DMS 273 (cell line): ENCODE measurements around the gene FAM107B.
"Not testable (repeated sequence)": the region's sequence is repeated elsewhere in the genome, so short reads cannot be mapped to it uniquely, and the experiment has no call there.

Experiments
- DNase-seq: peaks from one replicate; lab custom pipeline; 2025; ENCODE audit not compliant: unreplicated experiment; lab: John Stamatoyannopoulos, UW

Gene FAM107B

DNA sequence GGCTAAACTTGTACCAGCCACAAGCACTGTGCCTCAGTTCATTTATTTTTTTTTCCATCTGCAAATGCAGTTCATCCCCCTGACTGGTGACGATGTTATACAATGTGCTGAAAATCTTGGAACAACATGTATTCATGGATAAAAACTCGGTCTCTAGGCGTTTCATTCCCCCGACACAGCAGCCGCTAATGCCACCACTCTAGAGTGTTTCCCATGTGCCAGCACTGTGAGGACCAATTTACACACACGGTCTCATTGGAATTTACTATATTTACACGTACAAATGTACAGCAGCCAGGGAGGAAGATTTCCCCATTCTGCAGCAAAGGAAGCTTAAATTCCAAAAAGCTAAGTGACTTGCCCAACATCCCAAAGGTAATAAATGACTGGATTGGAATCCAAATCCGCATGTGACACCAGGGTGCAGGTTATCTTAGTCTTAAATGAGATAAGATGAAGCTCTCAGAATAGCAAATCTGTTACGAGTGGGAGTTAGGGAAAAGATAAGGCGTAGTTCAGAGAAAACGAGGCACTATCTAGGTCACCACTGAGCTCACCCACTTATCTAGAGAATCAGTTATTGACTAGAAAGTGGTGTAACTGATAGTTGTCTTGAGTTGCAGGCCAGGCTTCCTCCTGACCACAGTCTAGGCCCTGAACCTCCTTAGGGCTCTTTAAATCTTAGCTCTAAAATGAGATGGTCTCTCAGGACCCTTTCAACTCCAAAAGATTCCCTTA, 36.7 kb downstream of the FAM107B start:
- no peak for DNase-seq

DNA sequence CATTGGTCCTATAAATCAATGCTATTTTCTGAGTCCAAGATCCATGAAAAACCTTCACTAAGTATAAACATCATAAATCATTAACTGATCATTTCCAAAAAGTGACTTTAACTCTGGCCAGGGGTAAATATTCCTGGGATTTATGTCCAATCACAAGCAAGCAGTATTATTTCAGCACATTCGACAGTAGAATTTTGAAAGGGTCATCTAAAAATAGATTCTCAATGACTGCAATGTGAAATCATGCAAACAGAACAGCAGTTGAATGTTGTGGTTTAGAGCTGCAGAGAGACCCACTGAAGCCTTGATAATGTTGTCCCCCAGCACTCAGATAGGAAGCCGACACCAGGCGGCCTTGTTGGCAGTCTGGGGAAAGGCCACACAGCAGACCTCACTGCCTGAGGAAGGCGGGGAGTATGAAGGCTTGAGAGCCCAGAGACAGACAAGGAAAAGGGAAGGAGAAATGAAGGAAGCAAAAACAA, 38.1 kb downstream of the FAM107B start:
- DNase-seq, result no peak

DNA sequence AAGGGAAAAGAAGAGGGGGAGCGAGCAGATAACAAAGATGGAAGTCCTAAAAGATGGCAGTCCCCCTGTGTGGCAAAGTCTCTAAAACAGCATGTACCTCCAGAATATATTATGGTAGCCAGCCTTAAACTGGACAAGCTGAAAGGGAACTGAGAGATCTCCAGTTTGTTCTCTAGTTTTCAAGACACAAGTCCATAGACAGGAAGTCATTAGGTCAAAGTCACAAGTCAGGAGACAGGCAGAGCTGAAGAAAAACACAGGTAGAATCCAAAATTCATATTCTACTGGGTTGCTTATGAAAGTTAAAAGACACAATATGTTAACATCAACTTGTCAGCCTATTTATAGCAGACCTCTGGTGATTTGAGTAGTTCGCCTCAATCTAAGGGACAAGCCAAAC, 38.7 kb downstream of the FAM107B start:
- DNase-seq, result no peak

DNA sequence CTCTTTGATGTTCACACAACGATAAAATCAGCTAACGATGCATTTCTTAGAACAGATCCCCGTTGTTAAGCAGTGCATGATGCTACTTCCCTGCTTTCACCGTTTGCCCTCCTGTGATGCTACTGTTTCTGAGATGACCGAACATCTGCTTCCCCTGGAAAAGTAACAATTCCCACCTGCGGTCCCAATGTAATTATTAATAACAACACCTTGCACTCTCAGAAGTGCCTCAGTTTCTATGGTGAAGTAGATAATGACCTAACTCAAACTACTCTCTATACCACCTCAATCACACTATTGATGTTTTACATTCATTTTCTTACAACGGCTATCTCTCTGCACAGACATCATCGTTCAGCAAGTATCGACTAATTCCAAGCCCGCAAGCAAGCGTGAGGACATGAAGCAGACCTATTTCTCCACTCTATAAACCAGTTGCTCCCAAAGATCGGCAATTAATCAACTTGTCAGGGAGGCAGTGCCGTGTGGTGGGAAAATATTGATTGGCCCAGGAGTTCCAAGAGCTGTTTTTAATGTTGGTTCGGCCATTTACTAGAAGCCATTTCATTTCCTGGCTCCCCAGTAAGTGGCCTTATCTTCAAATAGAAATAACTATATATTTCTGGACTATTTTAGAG, 42.7 kb downstream of the FAM107B start:
- DNase-seq, result no peak

DNA sequence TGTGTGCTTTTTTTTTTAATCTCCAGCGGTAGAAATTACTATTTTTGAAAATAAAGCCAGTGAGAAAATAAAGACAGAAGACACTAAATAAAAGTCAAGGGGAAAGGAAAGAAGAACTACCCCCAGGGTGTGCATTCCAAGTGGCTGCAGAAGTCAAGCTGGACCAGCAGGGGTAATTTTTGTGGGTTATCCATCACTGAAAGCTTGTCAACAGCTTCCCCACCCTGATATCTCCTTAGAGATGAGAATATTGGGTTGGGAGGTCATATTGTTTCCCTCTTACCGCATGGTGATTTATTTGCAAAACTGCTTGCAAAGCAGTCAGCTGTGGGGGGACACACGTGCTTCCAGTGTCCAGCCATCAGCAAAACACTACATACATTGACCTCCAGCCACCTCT, 46.4 kb downstream of the FAM107B start:
- no peak for DNase-seq

DNA sequence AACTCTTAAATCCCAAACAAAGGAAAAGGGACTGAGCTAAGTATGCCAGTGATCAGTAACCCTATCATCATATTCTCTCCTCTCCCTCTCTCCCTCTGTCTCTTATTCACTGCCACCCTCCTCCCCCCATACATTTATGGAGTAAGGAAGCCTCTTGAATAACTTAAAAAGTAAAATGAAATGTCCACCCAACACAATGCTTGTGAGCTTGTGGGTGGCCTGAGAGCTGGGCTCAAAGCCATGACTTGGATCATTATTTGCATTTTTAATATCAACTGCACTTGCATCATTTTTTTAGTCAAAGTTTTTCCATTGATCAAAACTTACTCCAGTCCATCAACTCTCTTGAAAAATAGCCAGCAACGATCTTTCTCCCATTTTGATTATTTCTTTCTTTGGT, 46.8 kb downstream of the FAM107B start:
- no peak for DNase-seq

DNA sequence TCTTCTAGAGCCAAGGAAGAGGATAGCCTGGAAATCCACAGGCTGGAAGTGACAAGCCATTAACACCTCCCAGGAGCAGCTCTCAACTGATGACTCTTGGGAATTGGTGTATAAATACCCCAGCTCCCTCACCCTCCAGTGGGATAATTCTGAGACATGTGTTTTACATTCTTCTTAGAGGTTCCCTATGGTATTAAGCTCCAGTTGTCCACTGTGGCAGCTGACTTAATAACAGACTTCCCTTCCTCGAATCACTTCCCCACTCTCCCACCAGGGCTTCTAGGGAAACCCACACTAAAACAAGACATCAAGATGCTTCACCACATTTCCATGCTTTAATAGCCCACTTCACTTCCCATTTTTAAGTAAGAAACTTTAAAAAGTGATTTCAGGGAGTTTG, 47.2 kb downstream of the FAM107B start:
- no peak for DNase-seq

DNA sequence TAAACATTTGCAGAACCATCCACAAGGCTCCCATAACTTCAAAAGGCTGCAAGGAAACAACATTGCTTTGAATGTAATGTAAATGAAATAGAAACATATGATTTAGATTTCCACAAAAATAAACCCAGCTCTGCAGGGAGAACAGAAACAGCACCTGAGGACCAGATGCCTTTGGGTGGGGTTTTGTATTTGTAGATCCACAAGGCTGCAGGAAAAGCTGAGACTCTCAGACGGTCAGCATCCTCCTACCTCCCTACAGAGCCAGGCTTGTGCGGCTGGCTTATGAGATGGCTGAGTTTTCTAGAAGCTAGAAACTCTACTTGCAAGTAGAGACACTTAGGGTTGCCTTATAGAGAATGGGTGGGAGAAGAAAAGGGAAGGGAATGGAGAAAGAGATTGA, 49.8 kb downstream of the FAM107B start:
- DNase-seq, result no peak

DNA sequence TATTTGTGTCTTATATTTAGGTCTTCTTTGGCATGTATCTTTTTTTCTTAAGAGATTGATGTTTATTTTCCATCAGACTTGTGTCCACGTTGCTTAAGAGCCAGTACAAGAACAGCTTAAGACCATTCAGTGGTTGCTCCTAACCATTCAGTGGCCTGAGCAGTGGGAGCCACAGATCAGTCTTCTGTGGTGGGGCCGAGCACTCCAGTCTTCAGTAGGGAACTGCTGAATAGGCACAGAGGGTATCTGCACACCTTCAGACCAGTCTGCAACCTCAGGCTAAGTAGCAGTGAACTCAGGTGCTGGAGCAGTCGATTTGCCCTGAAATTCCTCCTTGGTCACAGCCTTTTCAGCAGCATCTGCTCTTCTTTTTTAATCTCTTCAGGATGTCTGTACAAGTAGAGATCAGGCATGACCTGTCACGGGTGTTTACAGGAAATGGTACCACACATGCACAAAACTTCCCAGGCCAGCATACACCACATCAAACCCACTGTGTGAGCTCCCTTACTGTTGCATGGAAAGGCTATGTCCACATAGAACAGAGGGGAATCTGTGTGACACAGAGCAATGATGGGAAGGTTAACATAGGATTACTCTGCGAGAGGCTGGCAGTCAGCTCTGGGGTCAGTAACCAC, 51.5 kb downstream of the FAM107B start:
- DNase-seq, result no peak

DNA sequence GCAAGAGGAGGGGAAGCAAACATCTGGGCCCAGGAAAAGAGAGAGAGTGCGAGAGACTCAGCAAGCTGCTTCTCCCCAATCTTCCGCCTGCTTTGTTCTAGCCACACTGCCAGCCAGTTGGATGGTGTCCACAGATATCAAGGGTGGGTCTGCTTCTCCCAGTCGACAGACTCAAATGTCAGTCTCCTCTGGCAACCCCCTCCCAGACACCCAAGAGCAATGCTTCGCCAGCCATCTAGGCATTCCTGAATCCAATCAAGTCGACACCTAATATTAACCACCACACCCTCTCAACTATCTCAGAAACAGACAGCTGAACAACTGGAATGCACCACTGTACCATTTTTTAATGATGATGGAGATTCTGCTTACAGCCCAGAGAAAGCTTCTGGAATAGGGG, 57.1 kb downstream of the FAM107B start:
- no peak for DNase-seq

DNA sequence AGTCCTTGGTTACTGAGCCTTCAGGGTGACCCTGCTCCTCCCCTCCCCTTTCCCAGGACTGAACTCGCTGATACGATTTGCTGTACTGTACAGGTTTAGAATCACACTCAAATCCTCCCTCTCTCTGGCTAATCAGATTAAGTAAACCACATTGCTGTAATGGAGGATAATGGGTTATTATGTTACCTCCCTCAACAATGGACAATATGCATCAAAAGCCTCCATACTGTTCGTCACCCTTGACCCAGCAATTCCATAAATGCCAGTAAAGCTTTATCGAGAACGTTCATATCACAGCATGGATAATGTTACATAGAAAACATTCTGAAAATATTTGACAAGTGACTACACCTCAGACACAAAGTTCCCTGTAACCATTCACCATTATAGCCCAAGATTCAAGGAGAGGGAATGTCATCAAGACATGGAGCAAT, 61.7 kb downstream of the FAM107B start:
- no peak for DNase-seq

DNA sequence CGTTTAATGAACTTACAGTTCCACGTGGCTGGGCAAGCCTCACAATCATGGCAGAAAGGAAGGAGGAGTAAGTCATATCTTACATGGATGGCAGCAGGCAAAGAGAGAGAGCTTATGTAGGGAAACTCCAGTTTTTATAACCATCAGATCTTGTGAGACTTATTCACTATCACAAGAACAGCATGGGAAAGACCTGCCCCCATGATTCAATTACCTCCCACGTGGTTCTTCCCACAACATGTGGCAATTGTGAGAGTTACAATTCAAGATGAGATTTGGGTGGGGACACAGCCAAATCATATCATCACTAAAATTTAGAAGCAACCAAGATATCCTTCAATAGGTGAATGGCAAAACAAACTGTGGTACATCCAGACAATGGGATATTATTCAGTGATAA, 65.4 kb downstream of the FAM107B start:
- DNase-seq, result not testable (repeated sequence)

DNA sequence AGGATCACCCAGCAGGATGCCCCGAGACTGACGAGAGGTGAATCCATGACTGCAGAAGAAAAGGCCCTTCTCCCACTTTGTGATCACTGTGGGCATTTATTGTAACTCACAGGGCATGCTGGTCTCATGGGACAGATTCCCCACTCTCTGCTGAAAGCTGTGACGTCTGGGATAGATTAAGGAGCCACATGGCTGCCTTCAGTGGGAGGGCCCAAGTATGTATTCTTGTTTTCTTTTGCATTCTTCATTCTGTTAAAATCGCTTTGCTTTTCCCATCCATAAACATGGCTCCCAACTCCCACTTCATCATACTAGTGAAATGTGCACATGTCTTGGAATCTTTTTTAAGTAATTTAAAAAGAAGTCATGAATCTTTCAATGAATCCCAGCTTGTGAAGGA, 67.2 kb downstream of the FAM107B start:
- DNase-seq, result no peak

DNA sequence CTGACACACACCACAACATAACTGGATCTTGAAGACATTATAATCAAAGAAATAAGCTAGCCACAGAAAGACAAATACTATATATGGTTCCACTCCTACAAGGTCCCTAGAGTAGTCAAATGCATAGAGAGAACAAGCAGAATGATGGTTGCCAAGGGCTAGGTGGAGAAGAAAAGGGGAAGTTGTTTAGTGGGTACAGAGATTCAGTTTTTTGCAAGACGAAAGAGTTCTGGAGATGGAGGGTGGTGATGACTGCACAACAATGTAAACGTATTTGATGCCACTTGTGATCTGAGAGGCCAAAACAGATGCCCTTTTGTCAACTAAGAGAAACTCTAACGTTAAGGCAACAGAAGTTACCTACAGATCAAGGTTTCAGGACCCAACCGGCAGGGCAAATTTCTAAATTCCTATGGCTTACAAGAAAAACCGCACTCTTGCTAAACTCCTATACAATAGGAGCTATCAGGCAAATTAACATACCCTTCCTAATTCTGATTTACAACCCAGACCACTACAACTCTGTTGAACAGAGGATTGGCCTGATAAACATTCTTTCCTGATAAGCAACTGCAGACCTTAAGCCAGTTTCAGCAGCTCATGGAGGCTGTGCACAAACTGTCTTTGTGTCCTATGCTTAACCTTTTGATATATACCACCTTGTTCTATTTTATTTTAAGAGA, 69.0 kb downstream of the FAM107B start:
- DNase-seq, result no peak

DNA sequence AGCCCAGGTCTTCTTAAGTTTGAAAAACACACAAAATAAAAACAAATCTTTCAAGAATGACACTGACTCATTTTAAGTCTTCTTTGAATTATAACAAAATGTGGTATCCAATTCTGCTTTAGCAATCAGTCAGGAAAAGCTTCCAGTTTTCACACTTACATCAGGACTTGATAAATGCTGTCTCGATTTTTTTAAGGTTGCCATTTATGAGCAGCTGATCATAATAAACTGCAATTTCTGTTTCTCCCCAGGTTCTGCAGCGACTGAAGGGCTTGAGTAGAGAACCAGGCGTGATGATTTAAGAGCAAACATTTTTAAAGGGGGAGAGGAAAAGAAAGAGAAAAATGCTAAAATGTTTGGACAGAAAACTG, 71.1 kb downstream of the FAM107B start:
- DNase-seq, result no peak

DNA sequence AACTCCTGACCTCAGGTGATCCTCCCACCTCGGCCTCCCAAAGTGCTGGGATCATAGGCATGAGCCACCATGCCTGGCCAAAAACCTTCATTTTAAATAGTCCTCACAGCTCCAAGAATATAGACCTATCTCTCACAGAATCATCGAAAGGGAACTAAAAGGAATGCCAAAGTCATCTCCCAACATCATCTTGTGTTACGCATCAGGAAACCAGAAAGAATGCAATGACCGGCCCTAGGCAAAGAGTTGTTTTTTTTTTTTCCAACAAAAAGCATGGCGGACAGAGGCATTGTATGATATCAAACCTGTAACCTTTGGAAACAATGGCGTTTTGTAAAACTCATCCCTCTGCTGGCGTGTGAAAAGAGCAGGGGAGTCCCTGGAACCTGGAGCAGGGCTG, 73.2 kb downstream of the FAM107B start:
- DNase-seq, result no peak

DNA sequence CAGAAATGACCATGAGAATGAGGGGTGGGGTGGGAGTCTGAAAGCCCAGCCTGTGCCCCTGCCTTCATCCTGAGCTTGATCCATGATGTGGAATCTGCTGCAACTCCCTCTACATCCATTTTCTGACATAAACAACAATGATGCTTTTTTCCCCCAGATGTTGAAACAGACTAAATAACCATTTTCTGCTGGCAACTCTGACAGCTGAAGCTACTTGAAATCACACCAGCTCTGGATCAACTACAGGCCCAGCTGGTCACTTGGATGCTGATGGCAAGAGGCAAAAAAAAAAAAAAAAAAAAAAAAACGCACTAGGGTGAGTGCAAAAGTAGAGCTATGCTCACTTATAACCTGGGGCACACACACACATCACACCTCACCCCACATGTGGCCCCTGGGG, 74.2 kb downstream of the FAM107B start:
- no peak for DNase-seq

DNA sequence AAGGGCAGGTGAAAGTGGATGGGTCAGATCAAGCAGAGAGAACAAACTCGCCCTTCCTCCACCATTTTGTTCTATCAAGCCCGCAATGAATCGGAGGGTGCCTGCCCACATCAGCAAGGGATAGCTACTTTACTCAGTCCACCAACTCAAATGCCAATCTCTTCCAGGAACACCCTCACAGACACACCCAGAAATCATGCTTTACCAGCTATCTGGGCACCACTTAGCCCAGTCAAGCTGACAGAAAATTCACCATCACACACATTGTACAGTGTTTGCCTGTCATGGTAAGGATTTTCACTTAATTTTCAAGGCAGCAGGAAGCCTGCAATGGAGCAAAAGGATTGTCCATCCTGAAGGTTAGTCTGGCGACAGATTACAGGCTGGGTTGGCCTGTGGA, 75.2 kb downstream of the FAM107B start:
- no peak for DNase-seq

DNA sequence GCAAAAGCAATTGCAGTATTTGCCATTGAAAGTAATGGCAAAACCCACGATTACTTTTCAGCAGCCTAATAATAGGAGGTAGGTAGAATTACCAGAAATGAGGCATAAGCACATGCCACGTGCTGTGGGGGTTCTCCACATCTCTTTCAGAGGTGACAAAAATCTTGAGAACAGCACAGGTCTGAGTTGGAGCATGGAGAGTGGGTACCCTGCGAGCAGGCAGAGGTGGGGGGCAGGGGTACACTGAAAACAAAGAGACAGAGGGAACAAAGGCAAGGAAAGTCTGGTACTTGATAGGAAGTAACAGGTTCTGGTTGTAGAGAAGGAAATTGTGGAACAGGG, 75.9 kb downstream of the FAM107B start:
- DNase-seq, result no peak

DNA sequence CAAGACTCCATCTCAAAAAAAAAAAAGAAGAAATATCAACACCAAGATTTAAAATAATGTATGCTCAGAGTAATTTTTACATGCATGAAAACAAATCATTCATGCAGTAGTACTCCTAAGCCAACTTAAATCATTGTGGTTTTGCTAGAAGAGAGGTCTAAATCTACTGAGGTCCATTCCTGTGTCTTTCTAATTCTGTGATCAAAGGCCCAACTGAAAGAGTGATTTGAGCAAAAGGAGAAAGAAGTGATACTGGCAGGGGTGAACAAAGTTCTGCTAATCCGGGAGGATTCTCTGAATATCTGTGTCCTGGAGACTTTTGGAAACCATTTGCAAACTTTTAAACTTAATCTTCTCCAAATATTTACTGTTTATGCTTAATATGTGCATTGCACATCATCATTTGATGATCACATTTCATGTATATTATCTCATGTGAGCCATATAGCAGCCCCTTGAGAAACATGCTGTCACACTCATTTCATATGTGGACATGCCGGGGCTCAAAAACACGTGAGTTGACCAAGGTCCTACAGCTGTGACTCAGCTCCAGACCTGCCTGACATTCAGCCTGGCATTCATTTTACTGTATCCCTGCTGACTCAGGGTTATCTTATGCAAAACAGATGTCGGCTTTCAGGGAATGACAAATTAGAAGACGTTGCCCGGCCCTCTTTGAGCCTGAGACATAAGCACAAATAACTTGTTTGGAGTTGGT, 76.4 kb downstream of the FAM107B start:
- peak; percentile 2 for DNase-seq

DNA sequence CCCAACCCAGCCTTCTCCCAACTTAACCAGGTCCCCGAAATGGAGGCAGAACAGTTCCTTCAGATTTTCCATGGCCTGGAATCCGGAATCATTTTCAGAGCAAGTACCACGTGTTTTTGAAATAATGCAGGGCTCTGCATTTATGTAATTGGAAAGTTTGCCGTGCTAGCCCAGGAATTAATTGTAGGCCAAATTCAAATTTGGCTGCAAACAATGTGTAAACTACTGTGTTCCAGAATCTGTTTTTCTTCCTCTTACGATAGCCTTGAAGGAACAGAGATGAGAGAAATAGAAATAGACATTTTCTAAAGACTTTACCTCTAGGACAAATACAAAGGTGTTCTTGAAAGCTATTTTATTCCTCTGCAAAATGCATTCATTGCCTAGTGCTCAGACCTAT, 77.4 kb downstream of the FAM107B start:
- DNase-seq, result no peak
